Measurements from ENCODE around the gene KRTAP3-1. TPM values are rescaled to one million over a fixed set of nuclear protein-coding genes. Genes with fewer than 3 reads are reported as not detected.
"Not testable (repeated sequence)": the region's sequence is repeated elsewhere in the genome, so short reads cannot be mapped to it uniquely, and the experiment has no call there.

KRTAP3-1 gene
- total RNA-seq, 4 donors from 2014 or later: not detected

- Histone ChIP-seq H3K27me3 (peaks cover 6% of the 10 kb centered on the region), H3K4me3 (no peak overlapping the region), H3K9me3 (no peaks in the 10 kb centered on the region), H3K4me1 (no peaks in the 10 kb centered on the region), H3K36me3 (no peaks in the 10 kb centered on the region), H3K27ac (no peak overlapping the region)
- TF ChIP-seq, protein P1, sequence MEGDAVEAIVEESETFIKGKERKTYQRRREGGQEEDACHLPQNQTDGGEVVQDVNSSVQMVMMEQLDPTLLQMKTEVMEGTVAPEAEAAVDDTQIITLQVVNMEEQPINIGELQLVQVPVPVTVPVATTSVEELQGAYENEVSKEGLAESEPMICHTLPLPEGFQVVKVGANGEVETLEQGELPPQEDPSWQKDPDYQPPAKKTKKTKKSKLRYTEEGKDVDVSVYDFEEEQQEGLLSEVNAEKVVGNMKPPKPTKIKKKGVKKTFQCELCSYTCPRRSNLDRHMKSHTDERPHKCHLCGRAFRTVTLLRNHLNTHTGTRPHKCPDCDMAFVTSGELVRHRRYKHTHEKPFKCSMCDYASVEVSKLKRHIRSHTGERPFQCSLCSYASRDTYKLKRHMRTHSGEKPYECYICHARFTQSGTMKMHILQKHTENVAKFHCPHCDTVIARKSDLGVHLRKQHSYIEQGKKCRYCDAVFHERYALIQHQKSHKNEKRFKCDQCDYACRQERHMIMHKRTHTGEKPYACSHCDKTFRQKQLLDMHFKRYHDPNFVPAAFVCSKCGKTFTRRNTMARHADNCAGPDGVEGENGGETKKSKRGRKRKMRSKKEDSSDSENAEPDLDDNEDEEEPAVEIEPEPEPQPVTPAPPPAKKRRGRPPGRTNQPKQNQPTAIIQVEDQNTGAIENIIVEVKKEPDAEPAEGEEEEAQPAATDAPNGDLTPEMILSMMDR (IDR thresholded peaks at IDR 0.05): no peak
- no peak for TF ChIP-seq POLR2A (IDR thresholded peaks at IDR 0.05)
- TF ChIP-seq POLR2AphosphoS5 (IDR thresholded peaks at IDR 0.05): no peak
- TF ChIP-seq EP300 (IDR thresholded peaks at IDR 0.05; ENCODE audit: low read depth): no peak
- in situ Hi-C loops (cut with MboI; ENCODE audit: low pct_ligation_motif_present in 1 of 4, low pct_unique_long_range_greater_than_20kb in 1 of 4, low sequenced_read_pairs in 3 of 4): no loop called here
- intact Hi-C loops (cut with DNase I; ENCODE audit: low total_unique reads): no loop called here
- no peak for DNase-seq
- WGBS, 2 donors (ENCODE audit: low coverage in 1 of 2): 83% methylated on average over 2 of the region's 2 CpGs
These were observed 29.0 kb upstream of the KRTAP3-1 start for GRCh38 chr17:41037853-41038350.

GRCh38 chr17:41034346-41034935 is 25.5 kb upstream of the KRTAP3-1 start, which contains the start of gene KRTAP1-3:
TSS of gene KRTAP1-3 (minus strand) at chr17:41034874. CDS start at chr17:41034821, 53 bp downstream.
- H3K9me3 ChIP-seq; H3K27me3 ChIP-seq; DNase-seq; H3K36me3 ChIP-seq; H3K4me1 ChIP-seq; H3K27ac ChIP-seq; intact Hi-C loops (cut with DNase I; ENCODE audit: low total_unique reads); H3K4me3 ChIP-seq; in situ Hi-C loops (cut with MboI; ENCODE audit: low pct_ligation_motif_present in 1 of 4, low pct_unique_long_range_greater_than_20kb in 1 of 4, low sequenced_read_pairs in 3 of 4): not testable (repeated sequence)
- WGBS, 2 donors (ENCODE audit: low coverage in 1 of 2): 94% methylated on average over 8 of the region's 10 CpGs; no CpG with 5 or more reads in 1 of the 2 donors

GRCh38 chr17:41029633-41030245 is 20.8 kb upstream of the KRTAP3-1 start, which contains the start of gene KRTAP1-4:
TSS of gene KRTAP1-4 (minus strand) at chr17:41030195. CDS start at chr17:41030078, 117 bp downstream.
- Histone ChIP-seq H3K36me3 (no peaks in the 10 kb centered on the region), H3K4me1 (no peaks in the 10 kb centered on the region), H3K27me3 (peaks cover 3% of the 10 kb centered on the region), H3K9me3 (no peaks in the 10 kb centered on the region), H3K4me3 (no peak within 1 kb of the TSS), H3K27ac (no peak within 1 kb of the TSS)
- DNase-seq: no peak
- TF ChIP-seq POLR2AphosphoS5 (IDR thresholded peaks at IDR 0.05): no peak
- WGBS, 2 donors (ENCODE audit: low coverage in 1 of 2): 77 to 100% methylated on average over 1 to 7 of the region's 12 CpGs
- in situ Hi-C loops (cut with MboI; ENCODE audit: low pct_ligation_motif_present in 1 of 4, low pct_unique_long_range_greater_than_20kb in 1 of 4, low sequenced_read_pairs in 3 of 4): no loop called here
- intact Hi-C loops (cut with DNase I; ENCODE audit: low total_unique reads): no loop called here

GRCh38 chr17:41026715-41027471 is 18.0 kb upstream of the KRTAP3-1 start, which contains the start of gene KRTAP1-5:
TSS of gene KRTAP1-5 (minus strand) at chr17:41027208. CDS start at chr17:41027155, 53 bp downstream.
- intact Hi-C loops (cut with DNase I; ENCODE audit: low total_unique reads): no loop called here
- WGBS, 2 donors (ENCODE audit: low coverage in 1 of 2): 46 to 76% methylated on average over 2 to 8 of the region's 9 CpGs
- TF ChIP-seq POLR2A (IDR thresholded peaks at IDR 0.05) (no peak), EP300 (IDR thresholded peaks at IDR 0.05; ENCODE audit: low read depth) (no peak), POLR2AphosphoS5 (IDR thresholded peaks at IDR 0.05) (no peak)
- TF ChIP-seq, protein P1 (IDR thresholded peaks at IDR 0.05): no peak

DNA sequence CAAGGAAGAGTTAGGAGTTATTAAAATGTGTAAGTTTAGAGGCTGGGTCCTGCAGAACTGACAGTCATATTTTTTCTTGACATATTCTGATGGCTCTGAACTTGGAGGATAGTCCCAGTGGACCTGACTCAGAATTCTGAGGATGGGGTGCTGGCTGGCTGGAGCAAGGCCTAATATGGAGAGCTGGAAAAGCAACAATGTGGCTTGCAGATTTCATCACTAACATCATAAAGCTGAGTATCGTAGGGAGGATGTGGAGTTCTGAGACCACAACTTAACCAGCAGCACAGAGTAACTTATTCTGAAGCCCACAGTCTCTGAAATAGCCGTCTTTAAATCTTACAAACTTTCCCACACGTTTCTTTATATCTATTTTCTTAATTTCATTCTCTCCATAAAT is 15.8 kb upstream of the KRTAP3-1 start:
- TF ChIP-seq EP300 (IDR thresholded peaks at IDR 0.05; ENCODE audit: low read depth) (no peak), POLR2AphosphoS5 (IDR thresholded peaks at IDR 0.05) (no peak), POLR2A (IDR thresholded peaks at IDR 0.05) (no peak)
- TF ChIP-seq, protein P1 (IDR thresholded peaks at IDR 0.05): no peak
- no peaks in the 10 kb centered on the region for H3K36me3 ChIP-seq
- intact Hi-C loops (cut with DNase I; ENCODE audit: low total_unique reads): no loop called here
- H3K27me3 ChIP-seq: no peaks in the 10 kb centered on the region
- H3K4me1 ChIP-seq: no peaks in the 10 kb centered on the region
- in situ Hi-C loops (cut with MboI; ENCODE audit: low pct_ligation_motif_present in 1 of 4, low pct_unique_long_range_greater_than_20kb in 1 of 4, low sequenced_read_pairs in 3 of 4): no loop called here
- WGBS, 2 donors (ENCODE audit: low coverage in 1 of 2): 73 to 81% methylated on average over 3 of the region's 3 CpGs
- H3K4me3 ChIP-seq: no peak overlapping the region
- H3K9me3 ChIP-seq: no peaks in the 10 kb centered on the region
- no peak for DNase-seq
- H3K27ac ChIP-seq: no peak overlapping the region

More at GRCh38 chr17:41026715-41027471, 18.0 kb upstream of the KRTAP3-1 start, which contains the start of gene KRTAP1-5:
- Histone ChIP-seq H3K36me3 (no peaks in the 10 kb centered on the region), H3K27ac (no peak within 1 kb of the TSS), H3K9me3 (no peaks in the 10 kb centered on the region), H3K4me3 (no peak within 1 kb of the TSS), H3K4me1 (no peaks in the 10 kb centered on the region), H3K27me3 (peaks cover 3% of the 10 kb centered on the region)
- DNase-seq: no peak
- in situ Hi-C loops (cut with MboI; ENCODE audit: low pct_ligation_motif_present in 1 of 4, low pct_unique_long_range_greater_than_20kb in 1 of 4, low sequenced_read_pairs in 3 of 4): no loop called here

Measured in transverse colon (tissue), 4 donors.